ENCODE results near the gene RGS19. TPM values are rescaled to one million over a fixed set of nuclear protein-coding genes. Genes with fewer than 3 reads are reported as not detected.
A peak's percentile ranks its signal among the peaks of the same experiment; 100 is the strongest.

RGS19 gene
- total and polyA plus RNA-seq, 8 donors = 6.3 to 63.9 (median 8.8) TPM

DNA sequence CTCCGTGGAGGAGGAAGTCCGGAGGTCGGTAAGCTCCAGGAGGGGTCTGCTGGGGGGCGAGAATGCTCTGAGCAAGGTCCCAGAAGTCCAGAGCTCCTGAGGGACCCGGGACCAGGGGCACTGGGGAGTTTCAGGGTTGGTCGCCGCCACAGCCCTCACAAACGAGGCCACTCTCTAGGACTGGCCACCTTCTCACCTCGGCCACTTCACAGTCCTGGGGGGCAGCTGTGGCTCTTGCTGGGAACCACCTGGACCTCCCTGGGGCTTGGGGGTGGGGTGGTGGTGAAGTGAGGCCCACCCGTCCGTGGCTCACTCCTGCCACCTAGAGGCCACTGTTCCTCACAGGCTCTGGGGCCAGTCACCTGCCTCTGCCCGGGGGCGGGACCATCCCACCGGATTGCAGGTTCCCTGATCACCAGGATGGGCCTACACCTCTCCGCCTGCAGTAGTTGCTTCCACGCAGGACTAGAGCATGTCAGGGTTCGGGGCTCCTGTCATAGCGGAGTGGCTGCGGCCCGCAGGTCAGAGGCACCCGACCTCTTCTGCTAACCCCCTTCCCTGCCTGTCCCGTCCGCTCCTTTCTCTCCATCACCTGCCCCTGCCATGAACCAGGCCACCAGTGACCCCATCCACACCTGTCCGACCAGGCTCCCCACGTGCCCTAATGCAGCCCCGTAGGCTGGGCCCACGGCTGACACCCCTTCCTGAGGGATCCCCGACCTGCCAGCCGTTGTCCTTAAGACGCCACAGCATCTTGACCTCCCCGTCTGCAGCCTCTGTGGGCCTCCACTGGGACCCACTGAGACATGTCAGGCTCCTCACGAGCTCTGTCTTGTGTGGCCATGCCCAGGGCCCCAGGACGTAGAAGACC, 21.5 kb downstream of the RGS19 start:
- intact Hi-C loops (cut with DNase I) = no loop called here

DNA sequence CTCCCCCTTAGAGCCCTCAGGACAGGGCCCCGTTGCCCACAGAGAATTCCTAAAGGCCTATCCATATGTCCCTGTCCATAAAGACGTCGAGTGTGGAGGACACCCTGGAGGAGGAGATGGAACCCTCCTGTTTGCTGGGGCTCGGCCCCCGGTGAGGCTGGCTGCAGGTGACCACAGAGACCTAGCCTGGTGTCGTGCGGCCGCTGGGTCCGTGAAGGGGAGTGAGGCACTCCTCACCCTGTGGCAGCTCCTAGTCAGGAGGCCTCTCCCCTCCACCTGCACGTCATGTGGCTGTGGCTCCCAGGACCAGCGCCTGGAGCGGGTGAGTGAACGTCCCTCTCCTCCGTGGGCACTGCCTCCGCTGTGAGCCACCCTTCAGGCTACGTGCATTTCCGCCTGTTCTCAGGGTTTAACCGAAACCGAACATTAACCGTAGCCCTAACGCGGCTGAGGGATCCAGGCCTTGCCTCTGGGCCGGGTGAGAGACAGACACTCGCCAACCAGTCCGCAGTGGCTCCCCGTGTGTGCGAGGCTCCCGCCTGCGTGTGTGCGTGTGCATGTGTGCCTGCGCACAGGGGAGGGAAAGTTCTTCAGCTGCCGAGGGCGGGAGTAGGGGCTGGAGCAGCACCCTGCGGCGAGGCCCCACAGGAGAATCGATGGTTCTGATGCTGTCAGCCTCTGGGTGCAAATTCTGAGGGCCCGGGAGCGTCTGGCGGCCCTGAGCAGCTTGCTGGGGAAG, 22.3 kb downstream of the RGS19 start:
- ATAC-seq (no peak), DNase-seq (no peak)
- peaks cover 6 to 43% of the 10 kb centered on the region in 2 donors for H3K4me1 ChIP-seq
- peak overlapping the region in 1 of 2 donors; percentile 22 for H3K4me3 ChIP-seq
- H3K36me3 ChIP-seq = no peaks in the 10 kb centered on the region
- peak overlapping the region; percentile 77 for H3K27ac ChIP-seq
- intact Hi-C loops (cut with DNase I) = no loop called here
- TF ChIP-seq, protein P1, sequence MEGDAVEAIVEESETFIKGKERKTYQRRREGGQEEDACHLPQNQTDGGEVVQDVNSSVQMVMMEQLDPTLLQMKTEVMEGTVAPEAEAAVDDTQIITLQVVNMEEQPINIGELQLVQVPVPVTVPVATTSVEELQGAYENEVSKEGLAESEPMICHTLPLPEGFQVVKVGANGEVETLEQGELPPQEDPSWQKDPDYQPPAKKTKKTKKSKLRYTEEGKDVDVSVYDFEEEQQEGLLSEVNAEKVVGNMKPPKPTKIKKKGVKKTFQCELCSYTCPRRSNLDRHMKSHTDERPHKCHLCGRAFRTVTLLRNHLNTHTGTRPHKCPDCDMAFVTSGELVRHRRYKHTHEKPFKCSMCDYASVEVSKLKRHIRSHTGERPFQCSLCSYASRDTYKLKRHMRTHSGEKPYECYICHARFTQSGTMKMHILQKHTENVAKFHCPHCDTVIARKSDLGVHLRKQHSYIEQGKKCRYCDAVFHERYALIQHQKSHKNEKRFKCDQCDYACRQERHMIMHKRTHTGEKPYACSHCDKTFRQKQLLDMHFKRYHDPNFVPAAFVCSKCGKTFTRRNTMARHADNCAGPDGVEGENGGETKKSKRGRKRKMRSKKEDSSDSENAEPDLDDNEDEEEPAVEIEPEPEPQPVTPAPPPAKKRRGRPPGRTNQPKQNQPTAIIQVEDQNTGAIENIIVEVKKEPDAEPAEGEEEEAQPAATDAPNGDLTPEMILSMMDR (IDR thresholded peaks at IDR 0.05) = no peak
- H3K9me3 ChIP-seq = no peaks in the 10 kb centered on the region
- peaks cover 0 to 53% of the 10 kb centered on the region in 2 donors for H3K27me3 ChIP-seq

More for the DNA sequence above, 21.5 kb downstream of the RGS19 start:
- no peaks in the 10 kb centered on the region for H3K9me3 ChIP-seq
- H3K36me3 ChIP-seq = no peaks in the 10 kb centered on the region
- H3K27ac ChIP-seq = peak overlapping the region; percentile 77
- peak overlapping the region in 1 of 2 donors; percentile 22 for H3K4me3 ChIP-seq
- peak in 3 of 4 donors; percentile 75 to 91 (median 82) for DNase-seq
- H3K27me3 ChIP-seq = peaks cover 0 to 45% of the 10 kb centered on the region in 2 donors
- H3K4me1 ChIP-seq = peaks cover 12 to 49% of the 10 kb centered on the region in 2 donors
- ATAC-seq = peak; percentile 73
- TF ChIP-seq, protein P1 (IDR thresholded peaks at IDR 0.05) = peak; percentile 78 to 89

DNA sequence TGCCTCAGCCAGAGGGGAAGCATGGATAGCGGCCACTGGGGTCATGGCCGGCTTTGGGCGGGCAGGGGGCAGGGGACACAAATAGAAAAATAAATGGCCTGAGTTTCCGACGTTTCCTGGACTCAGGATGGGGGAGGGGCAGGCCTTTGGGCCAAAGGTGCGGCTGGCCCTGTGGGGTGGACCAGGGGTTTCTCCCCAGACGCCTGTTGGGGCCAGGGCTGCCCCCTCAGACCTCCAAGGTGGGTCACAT, 22.8 kb downstream of the RGS19 start:
- DNase-seq (no peak), ATAC-seq (no peak)
- peaks cover 6 to 43% of the 10 kb centered on the region in 2 donors for H3K4me1 ChIP-seq
- intact Hi-C loops (cut with DNase I) = no loop called here
- TF ChIP-seq, protein P1 (IDR thresholded peaks at IDR 0.05) = no peak
- no peaks in the 10 kb centered on the region for H3K9me3 ChIP-seq
- no peaks in the 10 kb centered on the region for H3K36me3 ChIP-seq
- peaks cover 0 to 58% of the 10 kb centered on the region in 2 donors for H3K27me3 ChIP-seq
- peak overlapping the region in 1 of 2 donors; percentile 22 for H3K4me3 ChIP-seq
- peak overlapping the region; percentile 77 for H3K27ac ChIP-seq

DNA sequence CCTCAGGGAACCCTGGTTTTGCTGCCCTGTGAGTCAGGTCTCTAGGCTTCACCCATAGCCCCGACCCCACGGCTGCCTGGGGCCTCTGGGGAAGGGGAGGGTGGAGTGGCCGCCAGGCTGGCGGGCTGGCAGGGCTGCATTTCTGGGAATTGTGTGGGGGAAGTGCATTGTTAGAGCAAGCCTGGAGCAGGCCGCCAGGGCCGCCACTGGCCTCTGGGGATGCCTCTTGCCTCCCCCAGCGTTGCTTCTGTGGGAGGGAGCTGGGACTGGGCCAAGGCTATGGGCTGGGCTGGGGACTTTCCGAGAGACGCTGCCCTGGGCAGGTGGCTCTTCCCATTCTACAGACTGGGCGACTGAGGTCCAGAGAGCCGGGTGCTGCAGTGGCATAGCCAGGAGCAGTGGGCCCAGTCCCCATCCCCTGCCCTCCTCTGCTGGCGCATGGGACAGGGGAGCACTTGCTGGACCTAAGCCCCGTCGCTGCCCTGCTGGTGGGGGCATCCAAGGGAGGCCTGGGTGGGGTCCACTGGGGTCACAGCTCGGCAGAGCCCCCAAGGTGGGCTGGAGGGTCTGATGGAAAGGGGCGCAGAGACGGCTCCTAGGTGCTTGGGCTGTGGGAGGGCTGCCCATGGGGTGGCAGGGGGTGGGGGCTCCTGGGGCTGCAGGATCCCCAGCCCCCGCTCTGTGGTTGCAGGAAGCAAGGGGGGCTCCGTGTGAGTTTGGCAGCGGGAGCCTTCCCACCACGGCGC, 23.3 kb downstream of the RGS19 start:
- Histone ChIP-seq H3K27ac (peak overlapping the region; percentile 77), H3K9me3 (no peaks in the 10 kb centered on the region), H3K4me1 (peaks cover 6 to 43% of the 10 kb centered on the region in 2 donors), H3K27me3 (peaks cover 0 to 63% of the 10 kb centered on the region in 2 donors), H3K36me3 (no peaks in the 10 kb centered on the region), H3K4me3 (no peak overlapping the region)
- ATAC-seq (peak; percentile 9), DNase-seq (peak in 1 of 4 donors; percentile 74)
- TF ChIP-seq, protein P1 (IDR thresholded peaks at IDR 0.05) = peak in 1 of 2 donors; percentile 12
- intact Hi-C loops (cut with DNase I) = no loop called here

Data from left lung (tissue), 10 donors.